ENCODE data around the gene LAPTM5.

Gene LAPTM5

DNA sequence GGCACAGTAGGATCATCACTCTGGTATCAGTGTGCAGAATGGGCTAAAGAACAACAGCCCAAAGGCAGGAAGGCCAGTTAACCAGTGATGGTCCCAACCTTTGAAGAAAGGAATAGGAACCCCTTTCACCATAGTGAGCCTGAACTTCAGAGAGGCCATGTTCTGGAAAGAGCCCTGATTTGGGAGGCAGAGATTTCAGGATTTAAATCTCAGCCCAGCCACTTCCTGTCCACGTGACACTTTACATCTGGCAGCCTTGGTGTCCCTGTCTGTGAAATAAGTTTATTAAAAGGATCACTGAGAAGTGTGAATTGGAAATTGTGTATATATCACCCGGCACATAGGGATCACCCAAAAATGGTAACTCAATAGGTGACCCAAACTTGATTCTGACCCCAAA, 47.2 kb downstream of the LAPTM5 start:
- DNase-seq: no peak

DNA sequence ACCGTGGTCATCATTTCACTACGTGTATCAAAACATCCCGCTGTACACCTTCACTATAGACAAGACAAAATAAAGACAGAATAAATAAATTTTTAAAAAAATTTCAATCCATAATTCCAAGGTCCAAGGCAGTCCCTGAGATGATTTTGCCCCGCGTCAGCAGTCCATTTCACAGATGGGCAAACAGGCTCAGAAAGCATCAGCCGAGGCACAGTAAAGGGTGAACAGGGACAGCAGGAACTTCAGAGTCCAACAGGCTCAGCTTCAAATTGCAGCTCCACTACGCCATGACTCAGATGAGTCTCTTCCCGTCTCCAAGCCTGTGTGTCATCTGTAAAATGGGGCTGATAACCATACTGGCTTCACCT, 49.2 kb downstream of the LAPTM5 start:
- no peak for DNase-seq

DNA sequence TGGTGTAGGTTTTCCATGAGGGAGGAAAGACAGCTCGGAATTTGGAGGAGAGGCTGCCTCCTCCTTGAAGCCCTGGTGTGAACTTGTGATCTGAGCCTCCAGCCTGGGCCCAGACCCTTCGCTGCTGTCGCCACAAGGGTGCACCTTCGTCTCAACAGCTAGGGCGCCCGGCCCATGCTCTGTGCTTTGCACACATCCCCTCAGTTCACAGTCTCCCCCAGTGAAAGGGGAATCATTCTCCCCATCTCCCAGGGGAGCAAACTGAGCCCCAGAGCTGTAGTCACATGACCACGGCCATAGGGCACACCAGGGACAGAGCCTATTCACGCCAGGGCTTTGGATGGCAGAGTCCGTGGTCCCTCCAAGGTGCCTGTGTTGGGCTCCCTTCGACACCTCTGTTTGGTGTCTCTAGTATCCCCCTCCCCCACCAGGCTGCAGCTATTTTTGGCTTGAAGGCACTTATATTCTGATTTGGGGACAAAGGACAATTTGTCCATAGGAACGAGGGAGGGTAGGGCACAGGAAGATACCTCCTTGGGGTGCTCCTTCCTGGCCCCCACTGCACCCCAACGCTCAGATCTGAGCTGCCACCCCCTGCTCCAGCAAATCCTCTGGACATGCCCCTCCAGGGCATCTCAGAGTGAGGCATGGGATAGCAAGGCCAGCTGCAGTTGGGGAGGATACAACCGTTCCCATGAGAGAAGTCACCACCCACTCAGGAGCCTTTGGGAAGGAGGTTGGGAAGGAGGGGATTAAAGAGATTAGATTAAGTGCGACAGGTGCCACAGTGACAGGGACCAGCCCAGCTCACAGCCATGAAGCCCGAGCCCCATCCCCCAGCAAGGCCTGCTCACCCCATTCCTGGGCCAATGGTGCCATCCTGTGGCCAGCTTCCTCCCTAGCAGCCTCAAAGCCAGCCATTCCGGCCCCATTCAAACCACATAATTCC, 49.9 kb downstream of the LAPTM5 start:
- peak; percentile 63 for DNase-seq

DNA sequence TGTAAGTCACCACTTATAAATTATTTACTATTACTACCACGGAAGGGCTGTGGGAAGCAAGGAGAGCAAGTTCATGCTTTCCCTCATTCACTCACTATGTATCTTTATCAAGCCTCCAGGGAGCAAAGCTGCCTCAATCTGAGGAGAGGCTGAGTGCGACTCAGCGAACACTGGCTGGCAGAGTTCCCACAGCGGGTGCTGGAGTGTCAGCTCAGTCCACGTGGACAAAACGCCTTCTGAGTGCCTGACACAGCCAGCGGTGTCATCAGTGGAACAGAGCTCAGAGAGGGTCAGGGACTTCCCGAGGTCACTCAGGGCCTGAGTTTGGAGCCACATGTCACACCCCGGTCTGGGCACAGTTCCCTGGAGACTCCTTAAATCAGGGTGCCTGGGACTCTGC, 51.0 kb downstream of the LAPTM5 start:
- DNase-seq: no peak

DNA sequence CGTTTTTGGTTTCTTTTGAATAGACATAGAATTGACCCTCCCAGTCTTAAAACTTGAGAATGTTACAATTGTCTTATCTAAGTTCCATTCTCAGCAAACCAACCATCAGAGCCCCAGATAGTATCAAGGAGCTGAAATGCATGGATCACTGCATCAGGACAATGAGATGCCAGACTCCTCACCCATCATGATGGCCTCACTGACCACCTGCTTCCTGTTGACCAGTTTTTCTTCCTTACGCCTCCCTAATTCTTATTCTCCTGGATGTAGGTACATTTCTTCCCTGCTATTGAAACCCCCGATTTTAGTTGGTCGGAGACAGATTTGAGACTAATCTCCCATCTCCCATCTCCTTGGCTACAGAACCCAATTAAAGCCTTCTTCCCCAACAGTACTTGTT, 51.9 kb downstream of the LAPTM5 start:
- no peak for DNase-seq

DNA sequence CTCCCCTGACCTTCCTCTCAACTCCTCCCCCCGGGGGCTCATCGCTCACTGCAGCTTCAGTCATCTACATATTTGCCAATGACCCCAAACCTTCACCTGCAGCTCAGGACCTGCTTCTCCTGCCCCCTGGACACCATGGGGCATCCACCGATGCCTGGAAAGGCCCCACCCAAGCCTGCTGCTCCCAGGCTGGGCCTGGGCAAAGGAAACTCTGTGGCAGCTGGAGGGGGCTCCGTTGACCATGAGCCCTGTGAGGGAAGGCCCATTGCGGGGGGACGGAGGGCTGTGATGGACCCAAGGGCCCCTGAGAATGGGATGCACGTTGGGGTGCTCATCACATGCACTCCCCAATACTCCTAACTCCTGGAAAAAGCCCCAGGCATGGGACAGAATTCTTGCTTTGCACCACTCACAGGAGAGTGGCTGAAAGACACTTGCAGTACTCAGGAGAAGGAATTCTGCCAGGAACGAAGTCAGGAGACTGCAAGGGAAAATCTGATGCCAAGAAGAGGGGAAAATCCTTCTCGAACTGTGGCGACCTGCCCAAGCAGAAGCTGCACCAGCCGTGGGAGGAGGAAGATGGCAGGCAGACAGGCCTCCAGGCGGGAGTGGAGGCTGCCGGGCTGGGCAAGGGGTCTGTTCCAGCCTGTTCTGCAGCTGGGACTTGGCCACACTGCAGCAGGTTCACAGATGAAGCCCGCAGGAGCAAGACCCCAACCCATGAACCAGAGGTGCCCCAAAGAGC, 52.6 kb downstream of the LAPTM5 start:
- no peak for DNase-seq

DNA sequence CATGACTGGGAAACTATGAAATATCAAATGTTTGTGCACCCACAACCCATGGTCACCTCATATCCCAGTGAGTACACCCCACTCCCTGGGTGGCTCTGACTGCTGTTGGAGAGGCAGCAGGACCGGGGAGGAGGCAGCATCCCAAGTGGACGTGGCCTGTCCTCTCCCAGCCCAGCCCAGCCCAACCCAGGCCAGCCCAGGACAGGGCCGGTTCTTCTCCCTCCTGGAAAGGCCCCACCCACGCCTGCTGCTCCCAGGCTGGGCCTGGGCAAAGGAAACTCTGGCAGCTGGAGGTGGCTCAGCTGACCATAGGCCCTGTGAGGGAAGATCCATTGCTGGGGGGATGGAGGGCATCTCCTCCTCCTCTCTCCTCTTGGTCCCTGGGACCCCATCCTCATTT, 53.3 kb downstream of the LAPTM5 start:
- DNase-seq: no peak

DNA sequence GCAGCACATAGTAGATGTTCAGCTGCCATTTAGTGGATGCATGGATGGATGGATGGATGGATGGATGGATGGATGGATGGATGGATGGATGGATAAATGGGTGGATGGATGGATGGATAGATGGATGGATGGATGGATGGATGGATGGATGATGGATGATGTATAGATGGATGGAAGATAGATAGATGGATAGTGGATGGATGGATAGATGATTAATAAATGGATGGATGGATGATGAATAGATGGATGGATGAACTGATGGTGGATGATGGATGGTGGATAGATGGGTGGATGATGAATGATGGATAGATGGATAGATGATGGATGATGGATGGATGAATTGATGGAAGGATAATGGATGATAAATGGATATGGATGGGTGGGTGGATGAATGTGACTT, 54.8 kb downstream of the LAPTM5 start:
- no peak for DNase-seq

DNA sequence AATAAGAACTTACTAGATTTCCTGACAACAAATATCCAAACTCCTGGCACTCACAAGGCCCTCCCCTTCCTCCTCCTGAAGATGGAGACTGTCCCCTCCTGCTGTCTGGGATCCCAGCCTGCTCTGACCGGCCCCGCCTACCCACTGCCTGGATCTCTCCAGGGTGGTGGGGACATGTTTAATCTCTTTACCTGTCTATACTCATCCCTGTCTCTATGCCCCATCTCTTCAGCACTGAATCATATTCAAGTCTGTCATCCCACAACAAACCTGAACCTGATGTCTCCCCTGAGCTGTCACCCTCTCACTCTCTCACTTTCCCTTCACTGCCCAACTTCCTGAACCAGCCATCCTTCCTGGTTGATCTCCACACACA, 56.3 kb downstream of the LAPTM5 start:
- no peak for DNase-seq

DNA sequence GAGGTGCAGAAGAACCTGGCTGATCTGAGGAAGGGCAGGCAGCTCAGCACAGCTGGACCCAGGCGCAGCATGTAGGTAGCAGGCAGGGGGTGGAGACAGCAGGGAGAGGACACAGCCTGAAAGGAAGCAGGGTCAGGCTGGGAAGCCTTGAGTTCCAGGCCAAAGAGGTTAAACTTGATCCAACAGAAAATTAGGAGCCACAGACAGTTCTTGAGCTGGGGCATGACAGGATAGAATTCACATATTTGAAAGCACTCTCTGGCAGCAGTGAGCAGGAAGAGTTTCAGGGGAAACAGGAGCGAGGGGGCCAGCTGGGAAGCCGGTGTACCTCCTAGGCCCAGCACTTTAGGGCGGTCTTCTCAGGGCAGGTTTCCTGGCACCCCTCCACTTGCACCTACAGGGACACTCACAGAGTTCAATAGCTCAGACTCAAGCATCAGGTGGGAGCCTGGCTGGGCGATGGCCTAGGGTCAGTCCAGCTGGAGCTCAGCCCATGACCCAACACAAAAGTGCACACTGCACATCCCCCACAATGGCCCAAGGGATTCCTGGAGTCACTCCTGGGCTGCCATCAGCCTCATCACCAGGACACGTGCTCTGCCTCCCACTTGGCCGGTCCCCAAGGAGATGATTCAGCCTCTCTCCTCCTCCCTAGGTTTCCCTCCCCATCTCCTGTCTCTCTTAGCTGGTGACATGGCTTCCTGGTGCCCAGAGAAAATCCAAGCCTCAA, 56.9 kb downstream of the LAPTM5 start:
- no peak for DNase-seq

DNA sequence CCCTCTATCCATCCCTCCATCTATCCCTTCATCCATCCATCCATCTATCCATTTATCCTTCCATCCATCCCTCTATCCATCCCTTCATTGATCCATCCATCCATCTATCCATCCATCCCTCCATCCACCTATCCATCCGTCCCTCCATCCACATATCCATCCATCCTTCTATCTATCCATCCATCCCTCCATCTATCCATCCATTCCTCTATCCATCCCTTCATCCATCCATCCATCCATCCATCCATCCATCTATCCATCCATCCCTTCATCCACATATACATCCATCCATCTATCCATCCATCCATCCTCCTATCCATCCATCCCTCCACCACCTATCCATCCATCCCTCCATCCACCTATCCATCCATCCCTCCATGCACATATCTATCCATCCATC, 57.8 kb downstream of the LAPTM5 start:
- DNase-seq: no peak

DNA sequence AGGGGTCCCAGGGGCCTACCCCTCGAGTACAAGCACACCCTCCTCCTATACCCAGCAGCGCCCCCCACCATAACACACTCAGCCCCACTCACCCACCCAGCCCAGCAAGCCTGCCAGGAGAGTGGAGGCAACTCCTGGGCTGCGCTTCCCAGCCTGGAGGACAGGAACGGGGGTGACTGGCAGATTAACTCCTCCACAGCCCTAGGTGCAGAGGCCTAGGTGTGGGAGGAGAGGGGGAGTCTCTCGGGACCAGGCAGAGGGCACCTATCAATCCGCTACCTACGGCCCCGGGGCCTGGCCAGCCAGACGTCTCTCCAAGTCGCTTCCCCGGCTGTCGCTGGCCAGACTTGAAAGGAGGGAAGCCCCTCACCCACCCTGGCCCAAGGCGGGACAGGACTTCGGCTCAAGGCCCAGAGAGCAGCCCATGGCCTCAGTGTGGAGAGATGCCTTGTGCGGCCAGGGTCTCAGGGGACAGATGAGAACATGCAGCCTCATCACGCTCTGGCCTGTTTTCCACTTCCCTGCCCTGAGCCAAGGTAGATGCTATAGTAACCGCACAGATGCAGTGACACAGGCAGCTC, 59.1 kb downstream of the LAPTM5 start:
- no peak for DNase-seq

DNA sequence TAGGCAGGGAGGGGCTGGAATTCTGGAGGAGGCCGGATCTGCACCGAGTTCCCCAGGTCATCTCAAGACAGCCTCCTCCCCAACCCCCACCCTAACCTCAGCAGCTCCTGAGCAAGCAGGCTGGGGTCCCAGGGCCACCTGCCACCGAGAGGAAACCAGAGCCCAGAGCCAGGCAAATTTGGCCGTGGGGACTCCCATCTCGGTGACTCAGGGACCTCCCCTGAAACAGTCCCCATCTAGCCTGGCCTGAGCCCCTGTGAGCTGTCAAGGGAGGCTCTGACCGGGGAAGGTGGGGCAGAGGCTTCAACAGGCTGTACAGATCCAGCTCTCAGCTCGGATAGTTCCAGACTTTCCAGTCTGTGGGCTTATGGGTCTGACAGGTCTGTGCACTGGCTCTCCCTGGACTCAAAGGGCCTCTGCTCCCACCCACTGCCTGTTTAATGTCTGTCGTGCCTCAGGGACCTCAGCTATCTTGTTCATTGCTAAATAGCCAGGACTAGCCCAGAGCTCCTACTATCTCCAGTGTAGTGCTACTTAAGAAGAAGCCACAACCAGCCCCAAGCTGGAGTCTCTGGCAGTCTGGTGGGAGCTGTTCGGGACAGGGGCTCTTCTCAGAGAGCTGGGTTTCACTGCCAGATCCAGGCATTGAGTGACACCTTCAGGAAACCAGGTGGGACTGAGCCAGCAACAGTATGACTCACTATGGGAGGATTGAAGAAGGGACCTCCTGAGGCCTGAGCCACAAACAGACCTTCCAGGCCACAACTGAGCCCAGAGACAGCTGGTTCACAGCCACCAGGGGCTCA, 59.8 kb downstream of the LAPTM5 start:
- no peak for DNase-seq

DNA sequence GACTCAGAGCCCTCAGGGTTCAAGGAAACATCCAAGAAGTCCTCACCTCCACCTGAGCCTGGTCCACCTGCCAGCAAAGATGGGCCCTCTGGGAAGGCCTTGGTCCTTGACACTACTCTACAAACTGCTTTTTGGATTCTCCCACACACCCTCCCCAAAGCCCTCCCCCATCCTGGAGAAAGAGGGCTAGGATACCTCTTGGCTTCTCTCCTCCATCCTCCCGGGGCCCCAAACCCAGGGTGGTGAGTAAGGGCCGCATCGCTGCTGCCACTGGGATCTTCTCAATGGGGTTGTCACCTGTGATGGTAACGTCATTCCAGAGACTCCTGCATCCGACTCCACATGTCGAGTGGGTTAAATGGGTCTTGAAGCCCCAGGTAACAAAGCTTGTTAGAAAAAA, 60.7 kb downstream of the LAPTM5 start:
- no peak for DNase-seq

DNA sequence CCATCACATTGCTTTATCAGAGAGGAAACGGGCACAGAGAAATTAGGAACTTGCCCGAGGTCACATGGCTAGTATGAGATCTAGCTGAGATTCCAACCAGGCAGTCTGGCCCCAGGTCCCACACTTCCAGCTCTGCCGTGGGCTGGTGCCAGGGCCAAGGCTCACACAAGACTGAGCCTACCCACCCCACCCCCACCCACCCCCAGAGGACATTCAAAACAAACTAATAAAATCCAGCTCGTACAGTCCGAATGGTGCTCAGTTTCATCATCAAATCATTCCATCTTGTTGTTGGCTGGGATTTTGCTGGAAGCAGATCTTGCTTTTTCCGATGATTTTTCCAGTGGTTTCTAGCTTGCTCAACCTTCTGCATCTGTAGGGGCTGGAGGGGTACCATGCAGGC, 62.1 kb downstream of the LAPTM5 start:
- DNase-seq: no peak

DNA sequence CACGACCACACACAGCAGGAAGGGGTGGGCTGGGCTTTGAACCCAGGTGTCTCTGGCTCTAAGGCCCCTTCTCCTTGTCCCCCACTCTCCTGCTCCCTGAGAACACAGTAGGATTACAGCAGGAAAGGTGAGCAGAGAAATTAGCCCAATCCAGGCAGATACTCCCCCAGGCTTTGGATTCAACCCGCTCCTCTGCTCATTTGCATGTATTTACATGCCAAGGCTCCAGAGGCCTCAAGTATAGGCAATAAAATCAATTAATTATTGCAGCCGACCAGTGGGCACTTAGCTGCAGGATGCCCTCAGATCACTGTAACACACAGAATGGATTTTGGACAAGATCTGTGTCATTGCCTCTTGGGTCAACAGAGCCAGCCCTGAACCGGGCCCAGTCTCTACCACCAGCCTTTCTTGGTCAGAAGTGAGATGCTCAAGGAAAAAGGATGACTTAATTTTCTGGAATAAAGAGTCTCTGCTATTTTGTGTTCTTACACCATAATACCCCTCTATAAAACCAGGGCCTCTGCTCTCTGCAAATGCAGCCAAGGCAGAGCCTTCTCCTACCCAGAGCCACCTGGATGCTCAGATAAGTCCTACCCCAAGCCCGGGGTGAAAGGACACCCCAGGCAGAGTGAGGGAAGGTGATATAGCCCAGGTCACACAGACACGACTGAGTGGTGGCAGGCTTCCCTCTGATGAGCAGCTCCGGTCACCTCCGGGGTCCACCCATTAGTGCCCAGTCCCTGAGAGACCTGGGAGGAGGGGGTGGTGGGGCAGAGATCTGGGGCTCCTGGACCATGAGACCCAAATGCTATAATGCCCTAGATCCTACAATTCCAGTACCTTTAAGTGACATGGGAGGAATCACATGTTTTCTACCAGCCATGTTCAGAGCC, 63.0 kb downstream of the LAPTM5 start:
- DNase-seq: no peak

DNA sequence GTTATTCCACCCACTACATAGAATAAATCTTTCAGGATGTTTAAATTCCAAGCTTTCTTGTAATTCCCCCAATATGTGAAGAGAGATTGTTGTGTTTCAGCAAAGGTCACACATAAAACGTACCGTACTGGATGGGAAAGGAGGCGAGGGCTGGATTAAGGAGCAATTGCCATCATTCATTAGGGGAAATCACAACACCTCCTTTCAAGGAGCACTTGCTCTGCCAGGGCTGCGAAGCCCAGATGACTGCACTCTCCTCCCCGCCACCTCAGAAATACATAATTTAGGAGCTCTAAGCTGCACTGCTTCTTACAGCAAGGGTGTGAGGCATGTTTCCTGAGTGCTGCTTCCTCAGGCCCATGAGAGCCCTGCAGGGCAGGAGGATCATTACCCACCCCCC, 63.8 kb downstream of the LAPTM5 start:
- no peak for DNase-seq

DNA sequence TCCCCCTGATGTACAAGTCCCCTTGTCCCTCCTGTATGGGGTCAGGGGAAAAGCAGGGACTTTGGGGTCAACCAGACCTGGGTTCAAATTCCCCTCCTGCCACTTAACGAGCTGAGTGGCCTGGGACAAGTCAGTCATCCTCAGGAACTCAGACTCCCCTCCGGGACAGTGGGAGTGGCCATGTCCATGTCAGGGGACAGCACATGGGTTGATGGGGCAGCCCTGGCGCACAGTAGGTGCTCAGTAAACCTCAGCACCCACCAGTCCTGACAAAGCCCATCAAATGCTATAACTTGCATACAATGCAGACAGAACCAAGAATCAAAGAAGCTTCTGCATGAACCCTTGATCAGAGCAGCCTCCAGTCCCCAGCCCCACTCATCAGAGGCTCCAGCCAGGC, 64.2 kb downstream of the LAPTM5 start:
- no peak for DNase-seq

DNA sequence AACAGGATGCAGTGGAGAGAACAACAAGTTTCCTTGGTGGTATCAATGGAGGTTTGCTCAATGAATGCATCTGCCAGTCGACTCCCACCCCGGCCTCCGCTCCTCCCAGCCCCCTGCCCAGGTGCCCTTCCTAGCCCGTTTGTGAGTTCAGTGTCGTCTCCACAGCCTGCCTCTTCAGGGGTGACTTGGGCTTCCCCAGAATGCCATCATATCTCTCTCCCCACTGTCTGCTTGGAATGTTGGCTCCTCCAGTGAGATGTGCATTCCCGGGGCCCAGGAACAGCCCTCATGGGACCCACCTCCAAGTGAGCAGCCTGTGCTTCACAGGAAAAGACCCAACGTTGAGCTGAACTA, 64.6 kb downstream of the LAPTM5 start:
- no peak for DNase-seq

DNA sequence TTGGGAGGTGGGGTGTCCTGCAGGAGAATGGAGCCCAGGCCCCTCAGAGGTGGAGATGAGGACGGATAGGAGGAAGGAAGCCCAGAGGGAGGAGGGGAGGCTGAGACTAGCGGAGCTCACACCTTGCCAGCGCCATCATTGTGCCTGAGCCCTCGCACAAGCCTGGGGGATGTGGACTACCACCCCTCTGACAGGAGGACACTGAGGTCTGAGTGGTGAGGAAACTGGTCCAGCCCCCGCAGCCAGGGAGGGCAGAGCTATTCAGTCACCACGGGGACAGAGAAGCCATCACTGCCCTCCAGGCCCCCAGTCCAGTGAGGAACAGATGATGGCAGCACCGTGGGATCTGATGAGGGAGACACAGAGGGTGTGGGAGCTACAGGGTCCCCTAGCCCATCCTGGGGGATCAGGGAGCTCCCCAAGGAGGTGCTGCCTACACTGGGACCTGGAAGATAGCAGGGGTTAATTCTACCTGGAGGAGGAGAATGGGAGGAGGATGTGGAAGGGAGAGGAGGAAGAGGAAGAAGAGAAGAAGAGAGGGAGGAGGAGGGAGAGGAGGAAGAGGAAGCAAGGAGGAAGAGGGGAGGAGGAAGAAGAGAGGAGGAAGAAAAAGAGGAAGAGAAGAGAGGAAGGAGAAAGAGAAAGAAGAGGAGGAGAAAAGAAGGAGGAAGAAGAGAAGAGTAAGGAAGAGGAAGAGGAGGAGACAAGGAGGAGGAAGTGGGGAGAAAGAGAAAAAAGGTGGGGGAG, 65.2 kb downstream of the LAPTM5 start:
- DNase-seq: no peak

DNA sequence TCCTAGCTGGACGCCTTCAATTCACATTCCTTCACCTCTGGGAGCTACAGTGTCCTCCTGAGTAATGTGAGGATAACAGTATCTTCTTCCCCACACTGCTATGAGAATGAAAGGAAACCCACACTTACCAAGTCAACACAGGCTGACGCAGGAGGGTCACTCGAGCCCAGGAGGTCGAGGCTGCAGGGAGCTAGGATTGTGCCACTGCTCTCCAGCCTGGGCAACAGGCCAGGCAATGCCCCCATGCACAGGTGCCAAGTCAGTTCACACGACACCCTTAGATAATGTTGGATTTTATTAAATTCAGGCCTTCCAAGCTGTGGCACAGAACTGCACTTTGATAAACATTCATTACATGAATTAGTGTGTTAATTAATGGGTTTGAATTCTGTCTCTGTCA, 66.1 kb downstream of the LAPTM5 start:
- no peak for DNase-seq
